ENCODE data around the gene TFCP2.

- no peak for TF ChIP-seq CTCF (IDR thresholded peaks at IDR 0.05)
- TF ChIP-seq ZFX (IDR thresholded peaks at IDR 0.05; ENCODE audit: borderline replicate concordance) = no peak
These were observed 12.0 kb downstream of the TFCP2 start for GRCh38 chr12:51160814-51161459.
